GM12878 (cell line): ENCODE measurements around the gene APBA3. TPM values are rescaled to one million over a fixed set of nuclear protein-coding genes. Genes with fewer than 3 reads are reported as not detected.

Experiments
- BRCA1 ChIP-seq: IDR thresholded peaks from 2 replicates; pipeline ENCODE4 v1.6.1; 2011; ENCODE audit warnings: low read depth, low read length, improper control_type of control experiment
- CHD1 ChIP-seq: IDR thresholded peaks from 2 replicates; pipeline ENCODE4 v1.6.1; 2012; ENCODE audit warnings: low read depth, low read length, improper control_type of control experiment
- CHD4 ChIP-seq: fragments of 200-600 bp; sonication (generic); IDR thresholded peaks from 2 replicates; pipeline ENCODE4 v1.6.1; 2016; ENCODE audit warnings: mild to moderate bottlenecking
- RAD21 ChIP-seq: IDR thresholded peaks from 2 replicates; pipeline ENCODE4 v1.6.1; 2011; ENCODE audit warnings: mild to moderate bottlenecking, low read depth, low read length, moderate library complexity; ENCODE audit not compliant: insufficient read depth
- RAD51 ChIP-seq: fragments of 450-650 bp; IDR thresholded peaks from 2 replicates; pipeline ENCODE4 v1.6.1; 2016; ENCODE audit warnings: moderate library complexity, mild to moderate bottlenecking, inconsistent platforms
- TBL1XR1 ChIP-seq: IDR thresholded peaks from 2 replicates; pipeline ENCODE4 v1.6.1; 2012; ENCODE audit warnings: low read depth, low read length, improper control_type of control experiment
- polyA plus RNA-seq, 11 experiments: library from polyadenylated mRNA; depleted of rRNA in 4 of 11; unstranded in 6 of 11; stranded (reverse) in 5 of 11; fragments of >200 nt; fragmentation: Nextera tagmentation in 4 of 11; fragmentation: Illumina TruSeq in 1 of 11; extraction: Ambion mirVana in 4 of 11; extraction: Trizol in 1 of 11; gene quantifications; 1 replicate in 1 of 11; 2 replicates in 10 of 11; pipeline versions ENCODE4 v1.2.1 to v1.2.3, GENCODE V29; 2011 to 2016; ENCODE audit warnings: inconsistent platforms in 2 of 11, missing spikeins in 2 of 11, low read depth in 1 of 11
- total RNA-seq, 4 experiments: library from RNA; depleted of rRNA in 3 of 4; stranded (reverse); fragments of >200 nt in 3 of 4; fragmentation: Illumina TruSeq in 1 of 4; extraction: Trizol in 1 of 4; gene quantifications; 2 replicates each; pipeline versions ENCODE4 v1.2.1 to v1.2.3, GENCODE V29; 2013 to 2021
- TF ChIP-seq, protein P1 (sequence below): fragments of 450-650 bp; IDR thresholded peaks from 2 replicates; pipeline ENCODE4 v1.6.1; 2016; ENCODE audit warnings: mild to moderate bottlenecking, moderate library complexity, borderline replicate concordance
- TF ChIP-seq, protein P2 (sequence below): fragments of 450-650 bp; formaldehyde crosslinking; IDR thresholded peaks from 2 replicates; pipeline ENCODE4 v1.4.0; 2022; ENCODE audit warnings: mild to moderate bottlenecking, moderate library complexity

The APBA3 gene
- total and polyA plus RNA-seq, 10 of the 15 experiments (the other 5 are each of a cell fraction or from before 2014, with no cell fraction given), result 0.31 to 36.4 (median 18.3) TPM

DNA sequence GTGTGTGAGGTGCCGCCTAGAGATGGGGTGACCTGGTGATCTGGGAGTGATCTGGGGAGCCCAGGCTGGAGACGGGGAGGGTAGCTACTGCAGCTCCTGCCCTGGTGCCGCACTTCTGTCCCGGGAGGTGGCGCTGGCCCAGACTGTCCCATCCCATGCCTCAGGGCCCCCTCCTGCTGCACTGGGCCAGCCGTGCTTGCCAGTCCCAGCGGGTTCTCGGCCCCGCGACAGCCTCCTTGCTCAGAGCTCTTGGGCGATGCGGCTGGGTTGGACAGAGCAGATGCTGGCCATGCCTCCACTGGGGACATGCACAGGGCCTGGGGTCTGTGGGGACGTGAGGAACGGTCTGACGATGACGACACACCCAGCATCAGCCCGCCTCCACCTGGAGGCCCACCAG, 8.0 kb upstream of the APBA3 start (continued):
- TF ChIP-seq, protein P1, sequence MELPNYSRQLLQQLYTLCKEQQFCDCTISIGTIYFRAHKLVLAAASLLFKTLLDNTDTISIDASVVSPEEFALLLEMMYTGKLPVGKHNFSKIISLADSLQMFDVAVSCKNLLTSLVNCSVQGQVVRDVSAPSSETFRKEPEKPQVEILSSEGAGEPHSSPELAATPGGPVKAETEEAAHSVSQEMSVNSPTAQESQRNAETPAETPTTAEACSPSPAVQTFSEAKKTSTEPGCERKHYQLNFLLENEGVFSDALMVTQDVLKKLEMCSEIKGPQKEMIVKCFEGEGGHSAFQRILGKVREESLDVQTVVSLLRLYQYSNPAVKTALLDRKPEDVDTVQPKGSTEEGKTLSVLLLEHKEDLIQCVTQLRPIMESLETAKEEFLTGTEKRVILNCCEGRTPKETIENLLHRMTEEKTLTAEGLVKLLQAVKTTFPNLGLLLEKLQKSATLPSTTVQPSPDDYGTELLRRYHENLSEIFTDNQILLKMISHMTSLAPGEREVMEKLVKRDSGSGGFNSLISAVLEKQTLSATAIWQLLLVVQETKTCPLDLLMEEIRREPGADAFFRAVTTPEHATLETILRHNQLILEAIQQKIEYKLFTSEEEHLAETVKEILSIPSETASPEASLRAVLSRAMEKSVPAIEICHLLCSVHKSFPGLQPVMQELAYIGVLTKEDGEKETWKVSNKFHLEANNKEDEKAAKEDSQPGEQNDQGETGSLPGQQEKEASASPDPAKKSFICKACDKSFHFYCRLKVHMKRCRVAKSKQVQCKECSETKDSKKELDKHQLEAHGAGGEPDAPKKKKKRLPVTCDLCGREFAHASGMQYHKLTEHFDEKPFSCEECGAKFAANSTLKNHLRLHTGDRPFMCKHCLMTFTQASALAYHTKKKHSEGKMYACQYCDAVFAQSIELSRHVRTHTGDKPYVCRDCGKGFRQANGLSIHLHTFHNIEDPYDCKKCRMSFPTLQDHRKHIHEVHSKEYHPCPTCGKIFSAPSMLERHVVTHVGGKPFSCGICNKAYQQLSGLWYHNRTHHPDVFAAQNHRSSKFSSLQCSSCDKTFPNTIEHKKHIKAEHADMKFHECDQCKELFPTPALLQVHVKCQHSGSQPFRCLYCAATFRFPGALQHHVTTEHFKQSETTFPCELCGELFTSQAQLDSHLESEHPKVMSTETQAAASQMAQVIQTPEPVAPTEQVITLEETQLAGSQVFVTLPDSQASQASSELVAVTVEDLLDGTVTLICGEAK, result no peak
- TF ChIP-seq RAD51, result no peak
- TF ChIP-seq CHD1, result no peak
- no peak for TF ChIP-seq BRCA1
- TF ChIP-seq RAD21, result no peak
- TF ChIP-seq, protein P2, sequence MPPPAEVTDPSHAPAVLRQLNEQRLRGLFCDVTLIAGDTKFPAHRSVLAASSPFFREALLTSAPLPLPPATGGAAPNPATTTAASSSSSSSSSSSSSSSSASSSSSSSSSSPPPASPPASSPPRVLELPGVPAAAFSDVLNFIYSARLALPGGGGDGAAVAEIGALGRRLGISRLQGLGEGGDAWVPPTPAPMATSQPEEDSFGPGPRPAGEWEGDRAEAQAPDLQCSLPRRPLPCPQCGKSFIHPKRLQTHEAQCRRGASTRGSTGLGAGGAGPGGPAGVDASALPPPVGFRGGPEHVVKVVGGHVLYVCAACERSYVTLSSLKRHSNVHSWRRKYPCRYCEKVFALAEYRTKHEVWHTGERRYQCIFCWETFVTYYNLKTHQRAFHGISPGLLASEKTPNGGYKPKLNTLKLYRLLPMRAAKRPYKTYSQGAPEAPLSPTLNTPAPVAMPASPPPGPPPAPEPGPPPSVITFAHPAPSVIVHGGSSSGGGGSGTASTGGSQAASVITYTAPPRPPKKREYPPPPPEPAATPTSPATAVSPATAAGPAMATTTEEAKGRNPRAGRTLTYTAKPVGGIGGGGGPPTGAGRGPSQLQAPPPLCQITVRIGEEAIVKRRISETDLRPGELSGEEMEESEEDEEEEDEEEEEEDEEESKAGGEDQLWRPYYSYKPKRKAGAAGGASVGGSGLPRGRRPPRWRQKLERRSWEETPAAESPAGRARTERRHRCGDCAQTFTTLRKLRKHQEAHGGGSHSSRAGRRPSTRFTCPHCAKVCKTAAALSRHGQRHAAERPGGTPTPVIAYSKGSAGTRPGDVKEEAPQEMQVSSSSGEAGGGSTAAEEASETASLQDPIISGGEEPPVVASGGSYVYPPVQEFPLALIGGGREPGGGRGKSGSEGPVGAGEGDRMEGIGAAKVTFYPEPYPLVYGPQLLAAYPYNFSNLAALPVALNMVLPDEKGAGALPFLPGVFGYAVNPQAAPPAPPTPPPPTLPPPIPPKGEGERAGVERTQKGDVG (CRISPR knock-in tag), result no peak
- TF ChIP-seq TBL1XR1, result no peak
- no peak for TF ChIP-seq CHD4
